ENCODE results near the gene SRRM4. TPM values are rescaled to one million over a fixed set of nuclear protein-coding genes. Genes with fewer than 3 reads are reported as not detected.

SRRM4 gene, protein sequence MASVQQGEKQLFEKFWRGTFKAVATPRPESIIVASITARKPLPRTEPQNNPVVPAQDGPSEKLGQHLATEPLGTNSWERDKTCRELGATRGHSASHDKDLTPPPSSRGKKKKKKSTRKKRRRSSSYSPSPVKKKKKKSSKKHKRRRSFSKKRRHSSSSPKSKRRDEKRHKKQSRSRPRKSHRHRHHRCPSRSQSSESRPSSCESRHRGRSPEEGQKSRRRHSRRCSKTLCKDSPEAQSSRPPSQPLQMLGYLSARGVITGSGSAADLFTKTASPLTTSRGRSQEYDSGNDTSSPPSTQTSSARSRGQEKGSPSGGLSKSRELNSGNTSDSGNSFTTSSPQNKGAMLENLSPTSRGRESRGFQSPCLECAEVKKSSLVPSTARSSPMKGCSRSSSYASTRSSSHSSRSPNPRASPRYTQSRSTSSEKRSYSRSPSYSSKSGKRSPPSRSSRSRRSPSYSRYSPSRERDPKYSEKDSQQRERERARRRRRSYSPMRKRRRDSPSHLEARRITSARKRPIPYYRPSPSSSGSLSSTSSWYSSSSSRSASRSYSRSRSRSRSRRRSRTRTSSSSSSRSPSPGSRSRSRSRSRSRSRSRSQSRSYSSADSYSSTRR
- total RNA-seq (2014; rRNA removed; shearing (Covaris generic); ENCODE audit: low replicate concordance), result not detected in 2 replicates

DNA sequence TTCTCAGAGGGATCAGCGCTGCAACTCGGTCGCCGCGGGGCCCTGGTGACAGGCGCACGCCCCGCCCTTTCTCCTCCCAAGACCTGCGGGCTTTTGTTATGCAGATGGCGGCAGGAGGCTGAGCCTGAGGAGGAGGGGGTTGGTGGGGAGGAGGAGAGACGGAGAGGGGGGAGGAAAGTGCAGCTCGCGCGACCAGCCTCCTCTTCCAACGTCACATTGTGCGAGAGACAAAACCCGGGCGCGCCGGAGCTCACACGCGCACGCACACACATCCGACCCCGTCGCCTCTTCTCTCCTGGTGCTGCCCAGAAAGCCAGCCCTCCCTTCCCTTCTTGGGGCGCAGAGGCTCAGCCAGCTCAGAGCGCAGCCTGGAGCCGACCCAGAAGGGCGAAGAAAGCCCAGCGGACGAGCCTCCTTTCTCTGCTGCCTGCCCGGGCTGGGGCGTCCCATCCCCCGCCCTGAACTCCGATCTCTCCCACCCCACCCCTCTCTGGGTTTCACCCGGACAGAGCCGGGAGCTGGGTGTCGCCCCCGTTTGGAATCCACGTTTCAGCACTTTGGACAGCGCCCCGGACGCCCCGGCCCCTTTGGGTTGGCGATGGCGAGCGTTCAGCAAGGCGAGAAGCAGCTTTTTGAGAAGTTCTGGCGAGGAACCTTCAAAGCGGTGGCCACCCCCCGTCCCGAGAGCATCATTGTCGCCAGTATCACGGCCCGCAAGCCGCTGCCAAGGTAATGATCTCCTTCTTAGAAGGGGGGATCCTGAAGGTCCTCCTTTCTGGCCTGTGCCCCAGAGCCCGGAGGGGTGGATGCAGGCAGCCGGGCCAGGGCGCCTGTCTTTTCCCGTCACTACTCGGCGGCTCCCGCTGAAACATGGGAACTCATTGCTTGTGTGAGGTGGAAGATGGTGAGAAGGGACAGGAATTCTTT, at the start of gene SRRM4:
TSS of gene SRRM4 (plus strand) at position 257 of the 927 bp plus-strand sequence. CDS start at position 599, 342 bp downstream.
- Histone ChIP-seq H3K4me3 (no peak within 1 kb of the TSS), H3K36me3 (no peaks in the 10 kb centered on the region), H3K9me3 (no peaks in the 10 kb centered on the region), H3K27me3 (peaks cover 8% of the 10 kb centered on the region; the same call in 1 of the 2 replicates)
- DNase-seq, result no peak

DNA sequence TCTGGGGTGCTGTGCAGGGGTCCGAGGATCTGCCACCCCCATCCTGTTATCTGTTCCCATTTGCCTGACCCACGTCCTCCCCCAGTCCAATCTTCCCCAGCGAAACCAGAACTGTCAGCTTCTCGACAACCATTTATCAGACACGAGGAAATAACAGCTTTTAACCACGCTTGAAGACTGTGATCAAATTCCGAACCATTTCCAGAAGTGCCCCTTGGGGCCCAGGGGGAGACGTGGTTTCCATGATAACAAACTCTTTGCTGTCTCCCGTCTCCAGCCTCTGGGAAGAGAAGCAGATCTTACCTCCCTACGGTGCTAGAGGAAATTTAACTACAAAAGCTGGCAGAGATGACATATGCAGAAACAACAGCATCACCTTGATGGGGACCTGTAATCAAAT, 35.1 kb upstream of the SRRM4 start:
- H3K4me3 ChIP-seq, result no peak overlapping the region
- no peaks in the 10 kb centered on the region for H3K9me3 ChIP-seq
- DNase-seq, result no peak
- H3K36me3 ChIP-seq, result no peaks in the 10 kb centered on the region
- no peaks in the 10 kb centered on the region for H3K27me3 ChIP-seq

DNA sequence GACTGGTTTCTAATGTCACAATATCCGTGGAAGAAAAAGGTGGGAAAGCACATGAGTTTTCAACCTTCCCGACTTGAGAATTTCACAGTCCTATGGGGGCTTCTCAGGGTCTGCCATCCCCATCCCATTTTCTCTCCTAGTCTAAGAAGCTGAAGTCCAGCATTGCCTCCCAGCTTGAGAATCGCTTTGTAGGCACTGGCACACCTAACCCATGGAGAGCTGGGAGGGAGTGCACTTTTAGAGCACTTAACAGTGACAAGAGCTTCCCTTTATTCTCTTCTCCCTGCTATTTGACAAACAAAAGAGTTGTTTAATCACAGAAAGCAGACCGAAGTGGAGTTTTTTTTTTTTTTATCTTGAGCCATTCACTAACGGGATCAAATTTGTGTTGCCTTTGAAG, 22.8 kb upstream of the SRRM4 start:
- Histone ChIP-seq H3K27me3 (no peaks in the 10 kb centered on the region), H3K36me3 (no peaks in the 10 kb centered on the region), H3K9me3 (no peaks in the 10 kb centered on the region), H3K4me3 (no peak overlapping the region)
- DNase-seq, result no peak

DNA sequence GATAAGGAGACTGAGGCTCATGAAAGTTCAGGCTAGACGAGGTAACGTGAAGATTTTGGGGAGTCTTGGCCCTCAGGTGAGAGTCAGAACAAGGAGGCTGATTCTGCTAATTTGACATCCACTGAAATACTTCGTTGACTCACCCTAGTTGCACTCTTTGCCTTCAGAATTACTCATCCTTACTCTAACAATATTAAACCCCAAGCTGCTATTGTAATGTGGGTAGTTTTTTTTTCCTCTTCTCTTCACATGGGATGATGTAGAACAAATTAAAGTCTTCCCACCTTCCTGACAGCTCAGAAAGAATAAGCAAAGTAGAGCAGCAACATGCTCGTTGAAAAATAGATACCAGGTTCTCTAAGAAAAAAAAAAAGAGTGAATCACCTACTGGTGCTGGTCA, 22.0 kb upstream of the SRRM4 start:
- H3K9me3 ChIP-seq, result no peaks in the 10 kb centered on the region
- no peaks in the 10 kb centered on the region for H3K36me3 ChIP-seq
- no peaks in the 10 kb centered on the region for H3K27me3 ChIP-seq

DNA sequence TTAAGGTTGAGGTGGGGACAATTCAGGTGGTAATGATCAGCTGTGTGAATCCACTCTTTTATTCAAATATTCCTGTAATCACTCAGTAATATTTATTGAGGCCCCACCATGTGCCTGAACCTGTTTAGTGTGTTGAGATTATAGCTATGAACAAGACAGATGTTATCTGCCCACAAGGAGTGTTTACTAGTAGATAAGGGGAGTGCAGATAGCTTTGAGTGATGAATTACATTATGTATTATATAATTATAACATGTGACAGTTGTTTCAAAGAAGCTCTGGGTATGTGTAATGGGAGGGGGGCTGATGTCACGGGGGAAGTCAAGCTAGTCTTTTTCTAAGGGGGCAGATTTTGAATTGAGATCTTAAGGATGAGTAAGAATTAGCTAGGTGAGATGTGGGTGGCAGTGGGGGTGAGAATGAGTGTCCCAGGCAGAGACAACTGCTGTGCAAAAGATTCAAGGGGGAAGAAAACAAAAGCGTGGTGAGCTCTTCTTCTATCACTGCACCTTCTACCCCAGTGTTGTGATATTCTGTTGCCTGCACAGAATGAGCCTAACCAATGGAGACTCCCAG, 21.3 kb upstream of the SRRM4 start:
- DNase-seq, result no peak
- Histone ChIP-seq H3K36me3 (no peaks in the 10 kb centered on the region), H3K4me3 (no peak overlapping the region), H3K9me3 (no peaks in the 10 kb centered on the region), H3K27me3 (no peaks in the 10 kb centered on the region)

More for the DNA sequence above, 22.0 kb upstream of the SRRM4 start:
- no peak overlapping the region for H3K4me3 ChIP-seq
- DNase-seq, result no peak

DNA sequence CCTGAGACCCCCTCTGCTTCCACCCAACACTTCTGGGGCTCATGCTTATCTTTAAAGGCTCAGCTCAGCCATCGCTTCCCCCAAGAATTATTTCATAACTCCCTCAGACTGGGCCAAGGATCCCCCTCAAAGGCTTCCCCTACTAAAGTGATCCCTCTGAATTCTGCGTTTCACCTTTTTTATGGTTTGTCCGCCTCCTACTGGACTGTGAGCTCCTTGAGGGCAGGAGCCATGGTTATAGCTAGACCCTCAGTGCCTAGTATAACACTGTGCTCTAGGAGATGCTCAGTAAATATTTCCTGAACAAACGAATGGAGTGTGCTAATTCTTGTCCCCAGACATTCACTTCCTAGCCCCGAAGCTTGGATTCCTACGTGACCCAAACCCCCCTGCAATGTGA, 20.5 kb upstream of the SRRM4 start:
- H3K9me3 ChIP-seq, result no peaks in the 10 kb centered on the region
- no peak for DNase-seq
- no peak overlapping the region for H3K4me3 ChIP-seq
- no peaks in the 10 kb centered on the region for H3K27me3 ChIP-seq
- H3K36me3 ChIP-seq, result no peaks in the 10 kb centered on the region

DNA sequence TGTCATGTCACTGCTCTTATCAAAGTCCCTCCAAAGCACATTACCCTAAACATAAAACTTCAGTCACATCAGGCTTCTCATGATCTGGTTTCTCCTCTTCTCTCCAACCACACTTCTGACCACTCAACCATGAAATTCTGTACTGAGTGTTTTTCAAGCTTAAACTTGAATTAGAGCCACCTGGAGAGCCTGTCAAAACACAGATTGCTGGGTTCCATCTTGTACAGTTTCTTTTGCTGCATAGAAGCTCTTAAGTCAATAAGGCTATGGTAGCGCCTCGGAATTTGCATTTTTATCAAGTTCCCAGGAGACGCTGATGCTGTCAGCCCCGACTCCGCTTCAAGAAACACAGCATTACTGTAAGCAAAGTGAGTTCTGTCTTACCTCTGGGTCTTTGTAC, 16.4 kb upstream of the SRRM4 start:
- Histone ChIP-seq H3K27me3 (no peaks in the 10 kb centered on the region), H3K36me3 (no peaks in the 10 kb centered on the region), H3K9me3 (no peaks in the 10 kb centered on the region), H3K4me3 (no peak overlapping the region)
- no peak for DNase-seq

DNA sequence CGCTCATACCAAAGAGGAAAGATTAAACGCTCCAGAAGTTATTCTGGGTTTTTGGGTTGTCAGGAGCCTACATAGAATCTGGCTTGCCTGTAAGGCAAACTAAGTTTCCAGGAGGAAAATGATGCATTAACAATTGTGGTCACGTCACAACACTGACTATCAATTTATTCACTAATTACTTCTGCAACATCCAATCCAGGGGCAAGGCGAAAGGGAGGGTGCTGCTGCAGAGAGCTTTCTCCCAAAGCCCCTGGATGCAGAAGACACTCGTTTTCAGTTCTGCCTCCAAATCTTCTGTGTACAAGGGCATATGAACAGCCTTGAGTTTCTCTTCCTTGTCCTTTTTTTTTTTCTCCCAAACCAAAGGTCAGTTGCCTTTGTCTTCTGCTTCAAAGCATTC, 10.5 kb upstream of the SRRM4 start:
- no peaks in the 10 kb centered on the region for H3K36me3 ChIP-seq
- no peak for DNase-seq
- no peaks in the 10 kb centered on the region for H3K27me3 ChIP-seq
- H3K4me3 ChIP-seq, result no peak overlapping the region
- no peaks in the 10 kb centered on the region for H3K9me3 ChIP-seq

DNA sequence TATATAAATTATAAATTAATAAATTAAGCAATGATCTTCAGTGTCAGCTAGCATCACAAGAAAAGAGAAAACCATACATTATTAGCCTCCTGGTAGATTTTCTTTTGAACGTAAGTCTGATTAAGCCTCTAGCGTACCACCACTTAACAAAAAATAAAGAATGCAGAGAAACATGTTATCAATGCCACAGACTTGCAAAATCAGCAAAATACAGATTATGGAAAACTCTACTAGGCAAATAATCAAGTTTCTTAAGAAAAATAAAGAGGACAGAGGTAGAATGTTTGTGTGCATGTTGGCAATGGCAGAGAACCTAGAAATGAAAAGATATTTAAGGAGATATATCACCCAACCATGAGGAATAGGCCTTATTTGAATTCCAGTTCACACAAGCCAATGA, 8.4 kb upstream of the SRRM4 start:
- Histone ChIP-seq H3K4me3 (no peak overlapping the region), H3K36me3 (no peaks in the 10 kb centered on the region), H3K27me3 (no peaks in the 10 kb centered on the region), H3K9me3 (no peaks in the 10 kb centered on the region)
- DNase-seq, result no peak

DNA sequence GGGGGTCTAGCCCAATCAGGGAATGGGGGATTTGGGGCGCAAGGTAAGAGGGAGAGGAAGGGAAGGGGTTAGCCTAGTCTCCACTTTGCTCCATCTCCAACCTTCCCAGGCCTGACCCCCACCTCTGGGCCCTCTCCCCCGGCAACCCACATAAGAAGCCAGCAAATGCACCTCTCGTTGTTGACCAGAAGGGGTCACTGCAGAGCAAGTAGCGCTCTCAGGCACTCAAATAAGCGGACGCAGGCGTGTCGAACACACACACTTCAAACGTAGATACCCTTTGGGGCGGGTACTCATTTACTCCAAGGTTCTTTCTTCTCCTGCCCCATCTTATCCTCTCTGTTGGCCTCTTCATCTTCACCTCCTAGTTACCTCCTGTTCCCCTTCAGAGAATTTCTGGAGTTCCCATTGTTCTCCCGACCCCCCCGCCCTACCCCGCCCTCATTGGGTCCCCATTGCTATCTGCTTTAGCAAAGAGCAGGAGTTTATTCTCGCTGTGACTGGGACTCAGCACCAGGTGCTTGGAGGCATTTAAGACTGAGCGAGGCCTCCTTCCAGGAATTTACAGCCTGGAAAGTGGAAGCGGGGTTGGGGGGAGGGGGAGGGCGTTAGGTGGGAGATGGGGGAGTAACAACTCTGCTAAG, 1.5 kb upstream of the SRRM4 start:
- H3K27me3 ChIP-seq, result peaks cover 8% of the 10 kb centered on the region; the same call in 1 of the 2 replicates
- no peak overlapping the region for H3K4me3 ChIP-seq
- H3K36me3 ChIP-seq, result no peaks in the 10 kb centered on the region
- DNase-seq, result peak; percentile 13
- no peaks in the 10 kb centered on the region for H3K9me3 ChIP-seq

DNA sequence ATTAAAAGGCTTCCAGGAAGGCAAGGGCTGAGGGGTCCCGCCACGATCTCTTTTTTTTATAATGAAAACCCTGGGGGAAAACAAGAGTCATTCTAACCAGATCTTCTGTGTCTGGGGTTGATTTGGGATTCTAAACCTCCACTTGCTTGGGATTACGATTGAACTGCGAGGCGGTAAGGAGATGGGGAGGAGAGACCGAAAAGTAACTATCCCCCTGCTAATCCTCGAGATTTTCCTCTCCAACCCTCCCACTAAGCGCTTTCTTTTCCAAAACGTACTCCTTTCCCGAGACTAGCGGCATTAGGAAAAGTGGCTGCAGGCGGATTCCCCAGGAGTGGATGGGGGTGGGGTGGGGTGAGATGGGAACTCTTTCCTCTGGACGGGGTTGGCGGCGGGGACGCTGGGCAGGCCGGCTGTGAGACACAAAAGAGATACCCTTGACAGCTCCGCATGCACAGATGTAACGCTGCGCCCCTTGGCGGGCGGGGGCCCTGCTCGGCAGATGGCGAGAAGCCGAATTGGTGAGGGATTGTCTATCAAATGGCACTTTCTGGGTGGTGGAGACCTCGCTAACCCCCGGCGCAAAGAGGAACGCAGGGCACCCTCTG, 830 bp upstream of the SRRM4 start:
- H3K9me3 ChIP-seq, result no peaks in the 10 kb centered on the region
- H3K4me3 ChIP-seq, result no peak overlapping the region
- no peaks in the 10 kb centered on the region for H3K36me3 ChIP-seq
- no peak for DNase-seq
- peaks cover 8% of the 10 kb centered on the region; the same call in 1 of the 2 replicates for H3K27me3 ChIP-seq

DNA sequence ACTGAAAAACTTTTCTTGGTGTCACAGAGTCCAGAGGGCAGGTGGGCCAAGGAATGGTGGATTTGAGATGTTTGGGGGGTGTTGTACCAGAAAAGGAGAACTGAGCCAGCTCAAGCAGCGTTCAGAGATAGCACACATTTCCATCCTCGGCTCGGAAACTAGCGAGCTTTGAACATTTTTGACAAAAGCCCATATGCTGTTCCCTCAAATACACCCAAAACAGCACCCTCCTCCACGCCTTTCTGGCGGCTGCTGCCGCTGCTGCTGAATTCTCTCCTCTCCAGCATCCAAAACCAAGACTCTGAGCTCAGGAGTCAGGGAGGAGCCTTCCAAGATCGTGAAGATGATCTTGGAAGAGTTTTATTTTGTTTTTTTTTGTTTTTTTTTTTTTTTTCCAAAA, 961 bp downstream of the SRRM4 start:
- H3K27me3 ChIP-seq, result peaks cover 8% of the 10 kb centered on the region; the same call in 1 of the 2 replicates
- DNase-seq, result no peak
- H3K9me3 ChIP-seq, result no peaks in the 10 kb centered on the region
- H3K36me3 ChIP-seq, result no peaks in the 10 kb centered on the region
- H3K4me3 ChIP-seq, result no peak overlapping the region

DNA sequence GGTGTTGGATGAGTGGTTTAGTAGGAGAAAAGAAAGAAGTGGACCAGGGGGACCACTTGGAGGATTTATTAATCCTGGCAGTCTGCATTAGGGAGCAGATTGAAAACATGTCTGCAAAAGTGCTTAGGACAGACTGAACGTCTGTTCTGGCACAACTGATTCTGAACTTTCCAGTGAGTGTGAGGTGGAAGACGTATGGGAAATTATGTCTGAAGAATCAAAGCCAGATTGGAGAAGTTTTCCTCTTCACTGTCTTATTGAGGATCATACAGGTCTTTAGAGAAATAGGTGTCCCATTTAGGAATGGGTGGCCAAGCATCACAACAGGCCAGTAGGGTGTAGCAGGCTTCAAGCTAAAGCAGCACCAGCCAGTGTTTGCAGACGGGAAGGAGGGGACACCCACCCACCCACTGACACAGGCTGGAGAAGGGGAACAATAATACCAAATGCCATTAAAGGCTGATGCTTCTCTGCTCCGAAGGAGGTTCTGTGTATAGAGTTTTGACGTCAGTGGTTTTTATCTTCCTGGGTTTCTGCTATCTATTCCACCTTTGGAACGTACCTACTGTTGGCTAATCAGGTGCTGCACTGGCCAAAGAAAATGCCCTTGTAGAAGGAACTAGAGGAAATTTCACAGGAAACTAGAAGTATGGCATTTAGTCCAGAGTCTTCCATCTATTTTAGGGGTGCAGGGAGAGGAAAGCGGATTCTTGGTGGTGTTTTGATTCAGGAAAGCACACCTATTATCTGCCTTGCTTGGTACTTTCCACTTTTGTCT, 1.8 kb downstream of the SRRM4 start:
- no peaks in the 10 kb centered on the region for H3K36me3 ChIP-seq
- DNase-seq, result no peak
- no peak overlapping the region for H3K4me3 ChIP-seq
- peaks cover 8% of the 10 kb centered on the region; the same call in 1 of the 2 replicates for H3K27me3 ChIP-seq
- H3K9me3 ChIP-seq, result no peaks in the 10 kb centered on the region

DNA sequence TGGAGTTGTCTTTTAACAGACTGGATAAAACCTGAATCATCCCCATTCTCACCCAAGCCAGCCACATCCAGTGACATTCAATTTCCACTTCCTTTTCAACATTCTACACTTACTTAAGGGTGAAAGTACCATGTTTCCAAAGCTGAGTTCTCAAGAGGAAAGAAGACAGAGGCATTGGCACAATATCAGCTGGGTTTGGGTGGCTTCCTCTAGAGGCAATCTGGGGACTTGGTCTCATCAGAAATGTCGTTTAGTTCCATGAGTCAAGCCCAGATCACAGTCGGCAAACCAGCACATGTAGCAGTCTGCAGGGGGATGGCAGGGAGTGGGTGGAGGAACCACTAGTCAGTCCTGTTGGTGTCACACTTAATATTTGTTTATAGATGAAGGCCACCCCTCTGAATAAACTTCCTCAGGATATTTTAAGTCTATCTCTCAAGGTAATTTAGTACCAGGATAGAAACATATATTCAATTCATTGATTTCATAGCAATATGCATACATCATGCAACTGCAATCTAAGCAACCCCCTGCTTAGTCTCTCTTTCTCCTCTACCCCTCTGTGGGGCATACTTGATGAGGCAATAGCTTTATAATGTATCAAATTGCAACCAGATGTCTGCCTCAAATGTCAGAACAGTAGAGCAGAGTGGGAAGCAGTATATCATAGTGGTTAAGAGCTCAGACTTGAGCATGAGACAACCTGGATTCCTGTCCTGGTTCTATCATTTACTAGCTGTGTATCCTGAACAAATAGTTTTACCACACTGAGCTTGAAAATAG, 3.0 kb downstream of the SRRM4 start:
- Histone ChIP-seq H3K36me3 (no peaks in the 10 kb centered on the region), H3K9me3 (no peaks in the 10 kb centered on the region), H3K4me3 (no peak overlapping the region), H3K27me3 (peaks cover 8% of the 10 kb centered on the region; the same call in 1 of the 2 replicates)
- DNase-seq, result no peak
